Endothelial cell of umbilical vein (primary cell): ENCODE data around the gene TRIM27. TPM values are rescaled to one million over a fixed set of nuclear protein-coding genes. Genes with fewer than 3 reads are reported as not detected.

Source experiments
- BruUV-seq: library from RNA; stranded (reverse); fragments of 400-500 nt; replicated peaks from 2 replicates; lab custom pipeline; 2021; lab: Mats Ljungman, UMichigan
- CTCF ChIA-PET: fragments of 300-600, 350-600 bp; sonication (Branson Sonifier 250); formaldehyde crosslinking; loops from one replicate; lab custom pipeline; 2021; ENCODE audit warnings: antibody characterized with exemption, inconsistent platforms; lab: Charles Lee
- POLR2A ChIA-PET: fragments of 300-600, 350-600 bp; sonication (Branson Sonifier 250); formaldehyde crosslinking; loops from one replicate; lab custom pipeline; 2021; ENCODE audit warnings: antibody characterized with exemption, inconsistent platforms; lab: Charles Lee
- DNase-seq: peaks from one replicate; pipeline ENCODE4 v3.0.0-alpha.2; 2011; ENCODE audit warnings: low read depth, low spot score
- FAIRE-seq: peaks from 2 replicates; lab custom pipeline; 2011; peaks lifted over from hg19 to GRCh38; lab: Jason Lieb, UNC
- H2AFZ ChIP-seq: 2 replicates; pipeline ENCODE4 v1.6.0; 2012; ENCODE audit warnings: low read depth, low read length, control low read depth, inconsistent platforms
- H3K27ac ChIP-seq: 2 replicates; pipeline ENCODE4 v1.5.1; 2011; ENCODE audit warnings: low read depth, mild to moderate bottlenecking, control low read depth, low read length, moderate library complexity; ENCODE audit not compliant: insufficient read depth
- H3K27me3 ChIP-seq, 2 experiments: 2 replicates each; pipeline versions ENCODE4 v1.6.0 to v1.6.1; 2011; ENCODE audit warnings: low read length in 2 of 2, mixed read lengths in 1 of 2; ENCODE audit not compliant: control insufficient read depth in 2 of 2, insufficient read depth in 2 of 2
- H3K36me3 ChIP-seq, 2 experiments: 2 replicates in 1 of 2; 3 replicates in 1 of 2; pipeline ENCODE4 v1.5.1; 2011; ENCODE audit warnings: low read length in 2 of 2, mild to moderate bottlenecking in 1 of 2, moderate library complexity in 1 of 2; ENCODE audit not compliant: control insufficient read depth in 2 of 2, insufficient read depth in 2 of 2; ENCODE audit errors: extremely low read depth in 1 of 2
- H3K4me1 ChIP-seq: 3 replicates; pipeline ENCODE4 v1.5.1; 2011; ENCODE audit warnings: mild to moderate bottlenecking, low read length; ENCODE audit not compliant: control insufficient read depth, insufficient read depth; ENCODE audit errors: extremely low read depth
- H3K4me2 ChIP-seq: 2 replicates; pipeline ENCODE4 v1.6.1; 2011; ENCODE audit warnings: low read length, control low read depth, mixed read lengths; ENCODE audit not compliant: insufficient read depth
- H3K4me3 ChIP-seq, 3 experiments: fragments of 200-600 bp in 1 of 3; sonication (generic), shearing (Covaris generic) in 1 of 3; replicated peaks in 1 of 3; 2 replicates each; pipeline ENCODE4 v1.5.1; 2011 to 2016; ENCODE audit warnings: control low read depth in 3 of 3, low read length in 3 of 3, mild to moderate bottlenecking in 2 of 3, inconsistent platforms in 1 of 3, low read depth in 1 of 3, moderate library complexity in 1 of 3; ENCODE audit not compliant: insufficient read depth in 1 of 3
- H3K79me2 ChIP-seq: 2 replicates; pipeline ENCODE4 v1.6.0; 2012; ENCODE audit warnings: low read length, inconsistent platforms; ENCODE audit not compliant: control insufficient read depth, insufficient read depth
- H3K9ac ChIP-seq: replicated peaks from 2 replicates; pipeline ENCODE3; 2011; ENCODE audit warnings: low read length, control low read depth; ENCODE audit not compliant: insufficient read depth; ENCODE audit errors: extremely low read depth
- H3K9me1 ChIP-seq: replicated peaks from 3 replicates; pipeline ENCODE4 v1.6.0; 2011; ENCODE audit warnings: mild to moderate bottlenecking, low read length; ENCODE audit not compliant: control insufficient read depth, insufficient read depth; ENCODE audit errors: extremely low read depth
- H3K9me3 ChIP-seq: replicated peaks from 2 replicates; pipeline ENCODE4 v1.5.1; 2012; ENCODE audit warnings: low read length, inconsistent platforms; ENCODE audit not compliant: control insufficient read depth, insufficient read depth
- H4K20me1 ChIP-seq: replicated peaks from 2 replicates; pipeline ENCODE3; 2011; ENCODE audit warnings: mild to moderate bottlenecking, low read length; ENCODE audit not compliant: control insufficient read depth, insufficient read depth; ENCODE audit errors: extremely low read depth
- CTCF ChIP-seq, 2 donors: IDR thresholded peaks; 1 replicate in 1 of 2; 2 replicates in 1 of 2; pipeline ENCODE4 v1.5.1; 2011; ENCODE audit warnings: low read length in 2 of 2, mild to moderate bottlenecking in 2 of 2, moderate library complexity in 2 of 2, control low read depth in 1 of 2, inconsistent platforms in 1 of 2, low read depth in 1 of 2; ENCODE audit not compliant: insufficient read depth in 1 of 2; ENCODE audit errors: extremely low read depth in 1 of 2
- EZH2 ChIP-seq: IDR thresholded peaks from 2 replicates; pipeline ENCODE4 v1.6.1; 2012; ENCODE audit warnings: borderline replicate concordance, low read depth, mild to moderate bottlenecking, moderate library complexity, low read length, inconsistent platforms; ENCODE audit not compliant: severe bottlenecking
- FOS ChIP-seq: IDR thresholded peaks from 2 replicates; pipeline ENCODE4 v1.6.1; 2011; ENCODE audit warnings: mild to moderate bottlenecking, low read length, moderate library complexity, borderline replicate concordance; ENCODE audit not compliant: insufficient read depth
- GATA2 ChIP-seq: IDR thresholded peaks from 2 replicates; pipeline ENCODE4 v1.7.0; 2011; ENCODE audit warnings: low read depth, mild to moderate bottlenecking, moderate library complexity, mixed read lengths, low read length; ENCODE audit not compliant: insufficient read length, insufficient read depth
- JUN ChIP-seq: IDR thresholded peaks from 2 replicates; pipeline ENCODE4 v1.6.1; 2011; ENCODE audit warnings: borderline replicate concordance, low read depth; ENCODE audit not compliant: insufficient read length, insufficient read depth
- MAX ChIP-seq: IDR thresholded peaks from 2 replicates; pipeline ENCODE4 v1.6.1; 2011; ENCODE audit not compliant: insufficient read depth, insufficient read length
- MYC ChIP-seq: IDR thresholded peaks from one replicate; pipeline ENCODE4 v1.6.1; 2011; ENCODE audit warnings: mild to moderate bottlenecking, low read depth, low read length
- POLR2A ChIP-seq: IDR thresholded peaks from 2 replicates; pipeline ENCODE4 v1.6.1; 2012; ENCODE audit warnings: low read depth, mild to moderate bottlenecking, control low read depth, low read length
- POLR2AphosphoS5 ChIP-seq: IDR thresholded peaks from 2 replicates; pipeline ENCODE4 v1.6.1; 2012; ENCODE audit warnings: low read depth, mild to moderate bottlenecking, control low read depth, low read length, moderate library complexity; ENCODE audit not compliant: insufficient read depth
- dilution Hi-C: fragments of 300-500 bp; cut with MboI; formaldehyde crosslinking; loops from one replicate; pipeline ENCODE4 v1.15.0; 2019; ENCODE audit warnings: low sequenced_read_pairs; ENCODE audit not compliant: extremely low pct_ligation_motif_present
- intact Hi-C: fragments of 100-400 bp; cut with micrococcal nuclease; formaldehyde crosslinking; loops from one replicate; pipeline ENCODE4 v1.10.0; 2022
- polyA plus RNA-seq, 4 experiments: library from polyadenylated mRNA; depleted of rRNA in 3 of 4; stranded (reverse) in 3 of 4; unstranded in 1 of 4; fragments of >200 nt; gene quantifications; 2 replicates each; pipeline versions ENCODE4 v1.2.1 to v1.2.3, GENCODE V29; 2011 to 2012; ENCODE audit warnings: missing spikeins in 1 of 4
- total RNA-seq: library from RNA; stranded (reverse); gene quantifications from 2 replicates; pipeline ENCODE4 v1.2.3, GENCODE V29; 2021

TRIM27 gene
- total and polyA plus RNA-seq, 2 donors (not counting 3 experiments of a cell fraction or from before 2014, with no cell fraction given): 67.1 to 69.2 TPM

GRCh38 chr6:28895131-28895812 lies 28.5 kb downstream of the TRIM27 start:
- Histone ChIP-seq H3K9me3 (no peaks in the 10 kb centered on the region), H3K36me3 (no peaks in the 10 kb centered on the region), H3K79me2 (no peaks in the 10 kb centered on the region), H2AFZ (peak overlapping the region; percentile 73), H3K27ac (peak overlapping the region; percentile 88), H3K4me2 (peak overlapping the region; percentile 87), H3K9me1 (no peaks in the 10 kb centered on the region), H3K4me1 (peaks cover 6% of the 10 kb centered on the region), H3K4me3 (peak overlapping the region; percentile 22 to 82 (median 68)), H3K27me3 (no peaks in the 10 kb centered on the region), H3K9ac (peak overlapping the region; percentile 93), H4K20me1 (no peaks in the 10 kb centered on the region)
- ChIA-PET POLR2A (interaction anchor here (0.5 to 1.8 kb wide), 10 partner anchors 14 to 1029 kb away, joined by 3 to 11 read pairs (median 5); partner anchors contain the start of gene TRIM27), CTCF (interaction anchor here (0.9 to 2.3 kb wide), 7 partner anchors 27 to 86 kb away, joined by 3 to 15 read pairs (median 4); partner anchors contain the start of gene TRIM27)
- TF ChIP-seq CTCF (IDR thresholded peaks at IDR 0.05; ENCODE audit: extremely low read depth in 1 of 2, insufficient read depth in 1 of 2, low read depth in 1 of 2, low read length in 2 of 2): no peak
- TF ChIP-seq POLR2A: peak; percentile 92
- TF ChIP-seq EZH2: no peak
- TF ChIP-seq FOS: no peak
- no peak for TF ChIP-seq JUN
- TF ChIP-seq MAX: peak; percentile 20
- TF ChIP-seq MYC: no peak
- TF ChIP-seq POLR2AphosphoS5: peak; percentile 81
- no peak for TF ChIP-seq GATA2
- intact Hi-C loops (loop anchor here (1.0 kb wide), 1 partner anchor 29 kb away; no protein-coding TSS in a partner anchor), dilution Hi-C loops (no loop called here)
- BruUV-seq: TSS peak; percentile 59
- FAIRE-seq (peak; percentile 94), DNase-seq (peak; percentile 98)
